HG03575 (cell line): ENCODE measurements around the gene GALNT16.
"Not testable (repeated sequence)": the region's sequence is repeated elsewhere in the genome, so short reads cannot be mapped to it uniquely, and the experiment has no call there.

Source experiments
- ATAC-seq: cut with Tn5 transposase; IDR thresholded peaks from one replicate; pipeline ENCODE4 v1.9.1; 2021; ENCODE audit not compliant: unreplicated experiment, insufficient number of reproducible peaks, low FRiP score; ENCODE audit errors: extremely low read depth

GALNT16 gene

DNA sequence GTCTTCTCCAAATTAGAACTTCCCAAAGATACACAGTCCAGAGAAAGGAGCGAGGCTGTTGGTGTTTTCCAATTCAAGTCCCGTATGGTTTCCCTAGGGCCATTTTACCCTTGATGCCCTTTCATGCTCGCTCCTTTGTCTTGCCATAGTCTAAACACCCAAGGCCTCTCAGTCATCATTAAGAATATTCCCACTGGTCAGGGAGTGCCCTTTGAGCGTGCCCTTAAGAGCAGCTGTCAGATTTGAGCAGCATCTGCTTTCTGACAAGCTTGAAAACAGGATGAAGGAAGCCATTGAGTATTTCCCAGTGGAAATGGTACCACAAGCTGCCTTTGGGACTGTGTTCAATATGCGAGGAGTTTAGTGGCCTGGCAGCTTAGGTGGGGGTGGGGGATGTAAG is 10.4 kb upstream of the GALNT16 start:
- no peak for ATAC-seq

DNA sequence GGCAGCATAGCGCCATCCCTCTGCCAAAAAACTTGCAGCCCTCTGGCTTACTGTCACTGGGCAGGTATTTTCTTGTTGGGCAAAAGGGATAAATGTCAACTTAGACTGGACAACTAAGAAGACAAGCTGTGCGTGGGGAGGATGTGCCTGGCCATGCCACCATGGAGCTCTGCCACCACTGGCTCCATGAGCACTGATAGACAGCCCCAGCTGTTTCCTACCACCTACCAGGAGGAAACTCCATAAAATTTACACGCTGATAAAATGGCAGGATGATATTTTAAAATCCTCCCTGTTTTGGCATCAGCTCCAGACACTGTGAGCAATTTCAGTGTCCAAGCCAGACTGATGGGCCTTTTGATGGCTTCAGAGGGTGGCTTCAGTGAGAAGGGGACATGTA is 7.1 kb upstream of the GALNT16 start:
- no peak for ATAC-seq

DNA sequence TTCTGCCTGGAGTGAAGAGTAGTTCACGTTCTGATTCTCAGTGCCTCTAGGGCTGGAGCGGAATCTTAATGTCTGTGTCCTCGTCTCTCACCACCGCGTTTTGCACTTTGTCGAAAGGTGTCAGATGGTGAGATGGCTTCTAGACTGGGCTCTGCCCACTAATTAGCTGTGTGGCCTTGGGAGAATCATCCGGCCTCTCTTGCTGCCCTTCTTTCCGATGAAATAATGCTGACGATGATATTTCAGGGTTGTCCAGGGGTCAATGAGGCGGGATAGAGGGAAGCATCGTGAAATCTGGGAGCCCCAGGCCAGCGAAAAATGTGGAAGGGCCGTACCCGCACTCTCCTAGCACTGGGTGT is 811 bp upstream of the GALNT16 start:
- ATAC-seq = no peak

DNA sequence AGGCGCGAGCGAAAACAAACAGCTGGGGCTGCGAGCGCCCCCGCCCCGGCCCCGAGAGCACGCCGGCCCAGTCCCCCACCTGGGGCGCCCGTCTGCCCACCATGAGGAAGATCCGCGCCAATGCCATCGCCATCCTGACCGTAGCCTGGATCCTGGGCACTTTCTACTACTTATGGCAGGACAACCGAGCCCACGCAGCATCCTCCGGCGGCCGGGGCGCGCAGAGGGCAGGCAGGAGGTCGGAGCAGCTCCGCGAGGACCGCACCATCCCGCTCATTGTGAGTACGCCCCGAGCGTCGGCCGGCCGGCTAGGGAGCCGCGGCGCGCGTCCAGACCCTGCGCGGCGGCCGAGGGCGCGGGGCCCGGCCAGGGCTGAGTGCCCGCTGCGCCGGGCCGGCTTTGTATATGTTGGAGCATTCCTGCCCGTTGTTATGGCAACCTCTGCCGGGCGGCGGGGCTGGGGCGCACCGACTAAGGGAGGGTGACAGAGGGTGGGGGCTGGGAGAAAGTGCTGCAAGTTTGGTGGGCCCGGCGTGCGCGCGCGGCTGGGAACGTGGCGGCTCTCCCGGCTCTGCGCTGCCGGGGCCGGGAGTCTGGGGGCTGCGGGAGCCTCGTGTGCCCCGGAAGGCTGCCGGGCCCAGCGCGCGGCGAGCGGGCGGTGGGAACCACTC is 367 bp downstream of the GALNT16 start:
- no peak for ATAC-seq

- no peak for ATAC-seq
These were observed 1.1 kb downstream of the GALNT16 start for GRCh38 chr14:69260861-69261564.

GRCh38 chr14:69261761-69262331 is 1.9 kb downstream of the GALNT16 start:
- no peak for ATAC-seq

DNA sequence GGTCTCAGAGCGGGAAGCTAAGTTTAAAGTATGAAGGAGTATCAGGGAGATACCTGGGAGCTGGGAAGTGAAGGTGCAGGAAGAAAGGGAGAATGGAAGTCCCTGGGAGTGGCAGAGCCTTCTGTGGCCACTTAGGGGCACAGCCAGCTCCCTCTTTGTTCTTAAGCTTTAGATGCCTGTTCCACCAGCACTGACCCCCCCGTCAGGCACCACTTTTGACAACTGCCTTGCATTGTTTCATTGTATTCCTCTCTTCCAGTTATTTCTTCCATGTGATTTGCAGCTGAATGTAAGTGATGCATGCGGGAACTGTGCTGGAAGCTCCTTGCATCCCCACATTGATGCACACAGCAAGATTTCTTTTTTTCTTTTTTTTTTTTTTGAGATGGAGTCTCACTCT is 2.6 kb downstream of the GALNT16 start:
- no peak for ATAC-seq

- ATAC-seq = no peak
These were observed 3.4 kb downstream of the GALNT16 start for GRCh38 chr14:69263364-69263763.

- no peak for ATAC-seq
These were observed 3.8 kb downstream of the GALNT16 start for GRCh38 chr14:69263771-69264170.

GRCh38 chr14:69266572-69267345 is 6.8 kb downstream of the GALNT16 start:
- no peak for ATAC-seq

DNA sequence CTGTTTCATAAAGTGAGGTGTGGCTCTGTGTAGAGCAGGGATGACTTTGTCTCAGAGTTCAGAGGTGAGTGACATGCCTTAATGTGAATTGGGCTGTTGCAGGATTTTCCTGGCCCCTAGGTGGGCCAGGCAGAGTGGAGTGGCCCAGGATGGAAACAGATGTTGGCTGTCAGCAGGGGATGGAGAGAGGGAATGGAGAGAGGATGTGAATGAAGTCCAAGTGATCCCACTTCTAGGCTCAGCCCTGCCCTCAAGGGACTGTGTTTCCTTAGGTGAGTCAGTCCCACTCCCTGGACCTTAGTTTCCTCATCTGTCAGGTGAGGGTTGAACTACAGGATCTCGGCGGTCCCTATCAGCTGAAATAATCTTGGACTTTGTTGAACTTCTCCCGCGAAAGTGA is 7.5 kb downstream of the GALNT16 start:
- ATAC-seq = no peak

GRCh38 chr14:69268223-69268622 is 8.3 kb downstream of the GALNT16 start:
- ATAC-seq = no peak

DNA sequence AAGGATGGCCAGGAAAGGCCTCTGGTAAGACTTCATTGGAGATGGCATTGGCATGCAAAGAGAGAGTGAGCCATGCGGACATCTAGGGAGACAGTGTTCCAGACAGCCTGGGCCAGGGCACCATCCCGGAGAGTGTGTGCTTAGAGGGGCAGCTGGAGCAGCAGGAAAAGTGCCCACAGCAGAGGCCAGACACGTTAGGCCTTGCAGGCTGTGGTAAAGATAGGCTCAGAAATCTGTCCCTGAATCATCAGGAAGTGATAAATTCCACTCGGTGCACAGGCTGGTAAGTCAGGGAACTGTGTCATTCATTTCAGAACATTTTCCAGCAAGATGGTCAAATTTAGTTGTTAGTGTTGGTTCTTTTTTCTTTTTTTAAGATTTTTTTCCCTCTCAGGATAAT is 8.8 kb downstream of the GALNT16 start:
- ATAC-seq = no peak

DNA sequence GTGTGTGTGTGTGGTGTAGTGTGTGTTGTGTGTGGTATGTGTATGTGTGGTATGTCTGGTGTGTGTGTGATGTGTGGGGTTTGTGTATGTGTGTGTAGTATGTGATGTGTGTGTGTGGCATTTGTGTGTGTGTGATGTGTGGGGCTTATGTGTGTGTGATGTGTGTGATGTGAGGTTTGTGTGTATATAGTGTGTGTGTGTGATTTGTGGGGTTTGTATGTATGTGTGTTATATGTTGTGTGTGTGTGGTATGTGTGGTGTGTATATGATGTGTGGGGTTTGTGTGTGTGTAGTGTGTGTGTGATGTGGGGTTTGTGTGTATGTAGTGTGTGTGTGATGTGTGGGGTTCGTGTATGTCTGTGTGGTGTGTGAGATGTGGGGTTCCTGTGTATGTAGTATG is 9.4 kb downstream of the GALNT16 start:
- no peak for ATAC-seq

DNA sequence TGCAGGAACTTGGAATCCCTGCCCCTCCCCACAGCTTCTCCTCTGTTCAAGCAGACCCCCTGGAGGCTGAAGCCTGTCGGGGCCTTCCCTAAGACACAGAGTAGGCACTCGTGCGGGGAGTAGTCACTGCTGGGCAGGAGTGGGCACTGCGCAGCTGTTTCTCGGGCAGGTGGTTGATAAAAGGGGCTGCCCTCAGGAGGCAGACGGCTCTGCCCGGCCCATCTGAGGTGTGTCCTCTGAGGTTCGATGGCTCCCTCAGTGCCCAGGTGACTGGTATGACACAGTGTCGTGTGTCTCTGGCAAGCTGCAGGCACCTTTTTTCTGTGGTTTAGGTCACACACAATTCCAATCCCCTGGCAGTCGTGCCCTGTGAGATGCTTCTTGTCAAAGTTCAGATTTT is 10.1 kb downstream of the GALNT16 start:
- no peak for ATAC-seq

DNA sequence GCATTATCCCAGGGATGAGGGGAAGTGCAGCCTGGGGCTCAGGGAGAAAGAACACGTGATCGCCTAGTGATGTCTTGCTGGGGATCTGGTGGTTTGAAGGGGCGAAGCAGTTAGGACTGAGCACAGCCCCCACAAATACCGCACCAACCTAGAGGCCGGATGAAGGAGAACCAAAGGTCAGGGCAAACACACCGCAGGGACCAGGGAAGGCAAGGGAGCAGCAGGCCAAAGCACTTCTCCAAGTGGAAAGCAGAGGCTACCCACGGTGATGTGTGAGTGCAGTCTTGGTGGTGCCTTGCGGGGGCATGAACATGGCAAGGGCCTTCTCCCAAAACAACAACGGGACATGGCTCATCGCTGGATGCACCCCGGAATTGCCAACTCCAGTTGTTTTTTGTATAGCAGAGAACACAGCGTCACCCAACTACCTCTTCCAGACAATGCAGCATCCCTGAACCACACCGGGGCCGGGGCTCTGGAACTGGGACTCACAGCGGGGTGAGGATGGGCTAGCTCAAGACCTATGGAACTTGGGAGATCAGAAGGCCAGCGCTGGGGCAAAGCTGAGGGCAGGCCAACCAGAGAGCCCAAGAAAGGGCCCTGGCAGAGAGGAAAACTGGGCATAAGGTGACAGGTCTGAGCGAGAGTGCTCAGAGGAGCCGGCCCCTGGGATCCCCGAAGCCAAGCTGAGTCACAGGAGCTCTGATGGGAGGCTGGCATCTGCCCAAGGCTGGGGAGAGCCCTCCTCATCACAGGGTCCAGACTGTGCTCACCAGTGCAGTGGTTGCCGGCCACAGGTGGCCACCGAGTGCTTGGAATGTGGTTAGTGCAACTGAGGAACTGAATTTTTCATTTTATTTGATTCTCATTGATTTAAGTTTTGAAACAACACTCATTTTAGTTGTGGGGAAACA is 11.1 kb downstream of the GALNT16 start:
- ATAC-seq = no peak

- no peak for ATAC-seq
These were observed 14.4 kb downstream of the GALNT16 start for GRCh38 chr14:69274321-69274720.

DNA sequence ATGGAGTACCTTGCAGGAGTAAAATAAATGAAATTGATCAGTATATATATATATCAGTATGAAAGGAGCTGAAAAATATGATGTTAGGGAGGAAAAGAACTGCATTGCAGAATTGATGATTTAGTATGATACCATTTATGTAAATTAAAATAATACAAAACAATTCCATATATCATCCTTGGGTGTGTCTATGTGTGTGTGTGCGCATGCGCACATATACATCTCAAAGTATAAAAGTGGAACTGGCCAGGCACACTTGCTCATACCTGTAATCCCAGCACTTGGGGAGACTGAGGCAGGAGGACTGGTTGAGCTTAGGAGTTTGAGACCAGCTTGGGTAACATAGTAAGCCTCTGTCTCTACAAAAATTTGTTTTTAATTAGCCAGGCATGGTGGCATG is 15.4 kb downstream of the GALNT16 start:
- ATAC-seq = no peak

GRCh38 chr14:69277356-69277755 is 17.4 kb downstream of the GALNT16 start:
- ATAC-seq = not testable (repeated sequence)
